Hepatocyte (in vitro differentiated cells): Measurements from ENCODE around the gene DIP2C. TPM values are rescaled to one million over a fixed set of nuclear protein-coding genes. Genes with fewer than 3 reads are reported as not detected.

Source experiments
- DNase-seq: peaks from one replicate; pipeline ENCODE4 v3.0.0-alpha.2; 2016; ENCODE audit warnings: low spot score
- H2AFZ ChIP-seq: fragments of 200-600 bp; sonication (generic); 2 replicates; pipeline ENCODE4 v1.6.0; 2016; ENCODE audit warnings: antibody characterized with exemption, mild to moderate bottlenecking
- H3K27ac ChIP-seq: fragments of 200-600 bp; sonication (generic); 2 replicates; pipeline ENCODE4 v1.5.1; 2016; ENCODE audit warnings: mild to moderate bottlenecking
- H3K27me3 ChIP-seq: fragments of 200-600 bp; sonication (generic); 2 replicates; pipeline ENCODE4 v1.6.1; 2016
- H3K36me3 ChIP-seq: fragments of 200-600 bp; sonication (generic); replicated peaks from 2 replicates; pipeline ENCODE4 v1.5.1; 2016; ENCODE audit warnings: low read depth; ENCODE audit not compliant: insufficient read depth
- H3K4me1 ChIP-seq: fragments of 200-600 bp; sonication (generic); 2 replicates; pipeline ENCODE4 v1.5.1; 2016; ENCODE audit warnings: mild to moderate bottlenecking, moderate library complexity; ENCODE audit not compliant: insufficient read depth
- H3K4me2 ChIP-seq: fragments of 200-600 bp; sonication (generic); 2 replicates; pipeline ENCODE4 v1.6.0; 2016
- H3K4me3 ChIP-seq: fragments of 200-600 bp; sonication (generic); 2 replicates; pipeline ENCODE4 v1.5.1; 2016; ENCODE audit warnings: mild to moderate bottlenecking
- H3K79me2 ChIP-seq: fragments of 200-600 bp; sonication (generic); 2 replicates; pipeline ENCODE4 v1.6.0; 2017; ENCODE audit warnings: mild to moderate bottlenecking
- H3K9me2 ChIP-seq: fragments of 200-600 bp; sonication (generic); replicated peaks from 2 replicates; pipeline ENCODE4 v1.6.0; 2017; ENCODE audit warnings: mild to moderate bottlenecking; ENCODE audit not compliant: insufficient read depth
- H3K9me3 ChIP-seq: fragments of 200-600 bp; sonication (generic); 2 replicates; pipeline ENCODE4 v1.5.1; 2016; ENCODE audit warnings: low read depth, mild to moderate bottlenecking
- H4K20me1 ChIP-seq: fragments of 200-600 bp; sonication (generic); 2 replicates; pipeline ENCODE4 v1.6.0; 2016; ENCODE audit warnings: mild to moderate bottlenecking; ENCODE audit not compliant: insufficient read depth, poor library complexity, severe bottlenecking
- EZH2 ChIP-seq: fragments of 200-600 bp; sonication (generic); IDR thresholded peaks from 2 replicates; pipeline ENCODE4 v1.6.1; 2016; ENCODE audit warnings: antibody characterized with exemption, mild to moderate bottlenecking, borderline replicate concordance
- EZH2phosphoT487 ChIP-seq: fragments of 200-600 bp; sonication (generic); IDR thresholded peaks from one replicate; pipeline ENCODE4 v1.6.1; 2018; ENCODE audit warnings: antibody characterized with exemption, mild to moderate bottlenecking, low read depth, moderate library complexity; ENCODE audit not compliant: unreplicated experiment, severe bottlenecking
- WGBS: methylation state at CpG from one replicate; pipeline ENCODE4 v1.1.6; 2016; ENCODE audit warnings: low lambda C conversion rate; ENCODE audit errors: missing lambda C conversion rate; 5-methylcytosine and 5-hydroxymethylcytosine counted together
- polyA plus RNA-seq: library from polyadenylated mRNA; unstranded; fragments of >200 nt; fragmentation: Nextera tagmentation; extraction: Ambion mirVana; gene quantifications from 2 replicates; pipeline ENCODE4 v1.2.1, GENCODE V29; 2016
- total RNA-seq: library from RNA; depleted of rRNA; stranded (reverse); fragments of >200 nt; gene quantifications from 2 replicates; pipeline ENCODE4 v1.2.3, GENCODE V29; 2014
- TF ChIP-seq, protein P1 (sequence below): fragments of 200-600 bp; sonication (generic); IDR thresholded peaks from 2 replicates; pipeline ENCODE4 v1.5.1; 2016; ENCODE audit warnings: antibody characterized with exemption, mild to moderate bottlenecking; ENCODE audit not compliant: poor library complexity

The DIP2C gene
- total and polyA plus RNA-seq, 2 experiments from 2014 or later, result 11.1 to 12.8 TPM

DNA sequence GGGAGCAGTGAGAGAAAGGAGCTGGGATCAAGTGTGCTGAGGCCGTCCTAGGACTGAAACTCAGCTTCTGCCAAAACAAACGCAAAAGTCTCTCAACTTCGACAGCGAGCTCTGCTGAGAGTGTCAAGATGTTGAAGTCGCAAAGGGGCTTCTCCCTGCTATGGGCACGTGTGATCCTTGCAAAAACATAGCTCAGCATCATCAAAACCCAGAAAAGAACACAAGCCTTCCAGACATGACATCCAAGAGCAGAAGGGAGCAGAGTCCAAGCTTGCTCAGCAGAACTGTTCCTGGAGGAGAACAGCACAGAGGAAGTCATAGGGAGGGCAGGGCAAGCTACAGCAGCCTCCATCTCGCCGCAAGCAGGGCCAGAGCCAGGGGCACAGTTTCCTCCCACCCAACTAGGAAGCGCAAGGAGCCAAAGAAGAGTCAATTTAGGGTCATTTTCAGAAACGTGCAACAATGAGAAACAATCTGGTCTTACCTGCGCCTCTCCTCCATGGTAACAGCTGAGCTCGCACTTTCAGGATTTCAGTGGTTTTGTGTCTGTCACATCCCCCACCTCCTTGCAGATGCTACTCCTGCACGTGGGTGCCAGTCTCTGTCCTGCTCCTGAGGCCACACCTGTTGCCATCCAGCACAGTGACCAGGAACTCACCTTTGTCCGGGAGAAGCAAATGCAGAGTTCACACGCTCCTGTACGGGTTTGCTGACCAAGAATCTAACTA is 113.9 kb downstream of the DIP2C start:
- no peaks in the 10 kb centered on the region for H3K36me3 ChIP-seq
- H3K9me3 ChIP-seq, result no peaks in the 10 kb centered on the region
- WGBS, result 81% methylated on average over 16 of the region's 16 CpGs
- TF ChIP-seq EZH2 (no peak), EZH2phosphoT487 (no peak)
- TF ChIP-seq, protein P1, sequence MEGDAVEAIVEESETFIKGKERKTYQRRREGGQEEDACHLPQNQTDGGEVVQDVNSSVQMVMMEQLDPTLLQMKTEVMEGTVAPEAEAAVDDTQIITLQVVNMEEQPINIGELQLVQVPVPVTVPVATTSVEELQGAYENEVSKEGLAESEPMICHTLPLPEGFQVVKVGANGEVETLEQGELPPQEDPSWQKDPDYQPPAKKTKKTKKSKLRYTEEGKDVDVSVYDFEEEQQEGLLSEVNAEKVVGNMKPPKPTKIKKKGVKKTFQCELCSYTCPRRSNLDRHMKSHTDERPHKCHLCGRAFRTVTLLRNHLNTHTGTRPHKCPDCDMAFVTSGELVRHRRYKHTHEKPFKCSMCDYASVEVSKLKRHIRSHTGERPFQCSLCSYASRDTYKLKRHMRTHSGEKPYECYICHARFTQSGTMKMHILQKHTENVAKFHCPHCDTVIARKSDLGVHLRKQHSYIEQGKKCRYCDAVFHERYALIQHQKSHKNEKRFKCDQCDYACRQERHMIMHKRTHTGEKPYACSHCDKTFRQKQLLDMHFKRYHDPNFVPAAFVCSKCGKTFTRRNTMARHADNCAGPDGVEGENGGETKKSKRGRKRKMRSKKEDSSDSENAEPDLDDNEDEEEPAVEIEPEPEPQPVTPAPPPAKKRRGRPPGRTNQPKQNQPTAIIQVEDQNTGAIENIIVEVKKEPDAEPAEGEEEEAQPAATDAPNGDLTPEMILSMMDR, result no peak
- H3K27me3 ChIP-seq, result no peaks in the 10 kb centered on the region
- H3K79me2 ChIP-seq, result peaks cover 89% of the 10 kb centered on the region
- DNase-seq, result no peak
- H3K4me1 ChIP-seq, result peaks cover 6% of the 10 kb centered on the region
- no peak overlapping the region for H3K27ac ChIP-seq
- H3K4me2 ChIP-seq, result no peak overlapping the region
- H2AFZ ChIP-seq, result no peak overlapping the region
- no peak overlapping the region for H3K4me3 ChIP-seq
- no peaks in the 10 kb centered on the region for H3K9me2 ChIP-seq
- peaks cover 57% of the 10 kb centered on the region for H4K20me1 ChIP-seq

DNA sequence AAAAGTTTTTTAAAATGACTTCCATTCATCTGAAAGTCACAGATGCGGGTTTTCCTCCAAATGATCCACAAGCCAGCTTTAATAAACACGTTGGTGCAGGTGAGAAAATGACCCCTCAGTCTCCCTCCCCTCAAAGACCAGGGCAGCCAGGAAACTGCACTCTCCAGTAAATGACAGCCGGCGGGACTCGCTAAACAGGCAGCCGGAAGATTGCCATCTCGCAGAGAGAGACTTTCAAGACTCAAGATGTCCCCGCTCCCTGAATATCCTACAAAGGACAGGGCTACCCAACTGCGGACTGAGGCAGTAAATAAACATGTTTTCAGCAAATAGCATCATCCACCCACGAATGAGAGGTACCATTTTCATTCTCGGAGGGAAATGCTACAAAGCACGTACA is 116.8 kb downstream of the DIP2C start:
- H3K9me2 ChIP-seq, result no peaks in the 10 kb centered on the region
- no peak overlapping the region for H3K4me2 ChIP-seq
- 77% methylated on average over 12 of the region's 12 CpGs for WGBS
- no peak overlapping the region for H2AFZ ChIP-seq
- H3K36me3 ChIP-seq, result no peaks in the 10 kb centered on the region
- H4K20me1 ChIP-seq, result peaks cover 37% of the 10 kb centered on the region
- H3K4me3 ChIP-seq, result no peak overlapping the region
- H3K27me3 ChIP-seq, result no peaks in the 10 kb centered on the region
- peaks cover 87% of the 10 kb centered on the region for H3K79me2 ChIP-seq
- no peaks in the 10 kb centered on the region for H3K9me3 ChIP-seq
- TF ChIP-seq EZH2 (no peak), EZH2phosphoT487 (no peak)
- TF ChIP-seq, protein P1, result no peak
- H3K27ac ChIP-seq, result no peak overlapping the region
- no peak for DNase-seq
- H3K4me1 ChIP-seq, result peaks cover 6% of the 10 kb centered on the region

DNA sequence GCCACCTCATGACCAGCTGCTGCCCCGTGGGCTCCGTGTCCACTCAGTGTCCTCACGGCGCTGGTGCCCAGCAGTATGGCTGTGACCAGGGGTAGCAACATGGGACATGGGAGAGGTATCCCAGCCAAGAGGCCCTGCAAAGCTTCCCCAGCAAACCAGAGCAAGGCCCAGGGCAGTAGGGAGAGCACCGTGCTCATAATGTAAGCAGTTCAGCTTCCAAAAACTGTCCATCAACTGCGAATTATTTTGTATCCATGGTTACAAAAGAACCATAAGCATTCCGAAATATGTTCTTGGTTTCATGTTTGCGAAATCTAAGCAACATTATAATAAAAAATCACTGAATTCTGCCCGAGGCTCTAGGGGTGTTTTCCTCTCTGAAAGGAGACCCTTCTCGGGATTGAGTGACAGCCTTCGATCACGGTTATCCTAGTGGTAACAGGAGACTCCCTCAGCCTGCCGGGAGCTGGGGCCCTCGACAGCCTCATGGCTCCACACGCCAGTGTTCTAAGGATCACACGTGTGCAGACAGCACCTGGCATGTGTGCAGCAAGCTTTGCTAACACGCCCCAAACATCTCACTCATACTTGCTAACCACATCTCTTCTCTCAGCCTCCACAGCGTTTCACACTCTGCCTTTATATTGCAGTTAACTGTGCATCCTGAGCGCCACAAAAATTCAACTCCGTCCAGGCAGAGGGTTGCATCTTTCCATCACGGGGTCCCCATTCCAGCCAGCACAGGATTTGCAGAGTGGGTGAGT is 117.6 kb downstream of the DIP2C start:
- Histone ChIP-seq H3K4me3 (no peak overlapping the region), H3K79me2 (peaks cover 87% of the 10 kb centered on the region), H3K27ac (no peak overlapping the region), H3K9me3 (no peaks in the 10 kb centered on the region), H3K27me3 (no peaks in the 10 kb centered on the region), H4K20me1 (peaks cover 37% of the 10 kb centered on the region), H2AFZ (no peak overlapping the region), H3K4me2 (no peak overlapping the region), H3K4me1 (peaks cover 6% of the 10 kb centered on the region), H3K9me2 (no peaks in the 10 kb centered on the region), H3K36me3 (no peaks in the 10 kb centered on the region)
- WGBS, result 86% methylated on average over 21 of the region's 21 CpGs
- TF ChIP-seq, protein P1, result no peak
- TF ChIP-seq EZH2, result no peak
- no peak for TF ChIP-seq EZH2phosphoT487
- DNase-seq, result no peak
